Measurements from ENCODE around the gene ANKUB1.
A peak's percentile ranks its signal among the peaks of the same experiment; 100 is the strongest.

The ANKUB1 gene

DNA sequence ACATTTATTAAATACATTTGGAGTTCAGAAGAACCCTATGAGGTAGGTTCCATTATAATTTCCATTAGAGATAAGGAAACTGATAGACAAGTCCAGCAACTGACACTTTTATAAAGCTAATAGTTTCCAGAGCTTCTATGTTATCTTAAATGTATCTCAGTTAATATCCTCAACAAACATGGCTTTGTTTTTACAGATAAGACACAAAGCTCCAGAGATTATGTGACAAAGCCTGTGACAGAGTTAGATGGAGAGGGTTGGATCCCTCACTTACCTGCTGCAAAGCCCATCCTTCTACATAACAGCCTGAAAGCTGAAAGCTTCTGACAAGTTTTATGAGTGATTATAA lies 39.6 kb downstream of the ANKUB1 start:
- no peak for DNase-seq

DNA sequence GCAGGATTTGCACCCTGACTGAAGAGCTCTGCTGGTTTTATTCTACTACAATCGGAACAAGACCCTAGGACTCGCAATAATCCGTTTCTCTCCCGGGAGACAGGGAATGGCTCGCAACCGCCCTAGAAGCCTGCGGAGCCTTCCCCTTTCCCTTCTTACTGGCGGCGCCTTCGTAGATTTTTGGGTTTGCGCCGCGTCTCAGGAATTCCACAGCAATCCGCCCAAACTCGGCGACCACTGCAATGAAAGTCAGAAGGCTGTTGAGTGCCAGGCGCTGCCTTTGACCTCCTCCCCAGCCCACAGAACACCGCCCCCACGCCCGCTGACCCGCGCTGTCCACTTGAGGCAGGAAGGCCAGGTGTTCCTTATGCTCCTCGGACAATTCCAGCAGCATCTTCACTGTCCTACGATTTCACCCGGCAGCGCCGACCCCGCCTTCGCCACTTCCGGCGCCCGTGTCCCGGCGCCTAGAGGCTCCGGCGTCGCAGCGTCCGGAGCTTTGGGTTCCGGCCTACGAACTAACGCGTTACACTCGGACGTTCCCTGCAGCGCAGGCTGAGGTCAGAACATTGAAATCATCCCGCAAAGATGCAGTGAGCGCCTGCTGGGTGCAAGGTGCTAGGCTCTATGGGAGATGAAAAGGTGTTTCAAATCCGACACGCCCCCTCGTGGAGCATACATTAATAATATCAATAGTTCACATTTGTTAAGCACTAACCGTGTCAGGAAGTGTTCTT lies 40.1 kb downstream of the ANKUB1 start, which contains the start of gene COMMD2:
COMMD2 (minus strand) TSS at position 439 of the 737 bp plus-strand sequence; CDS start at position 394, 45 bp downstream.
- peak; percentile 46 for DNase-seq

DNA sequence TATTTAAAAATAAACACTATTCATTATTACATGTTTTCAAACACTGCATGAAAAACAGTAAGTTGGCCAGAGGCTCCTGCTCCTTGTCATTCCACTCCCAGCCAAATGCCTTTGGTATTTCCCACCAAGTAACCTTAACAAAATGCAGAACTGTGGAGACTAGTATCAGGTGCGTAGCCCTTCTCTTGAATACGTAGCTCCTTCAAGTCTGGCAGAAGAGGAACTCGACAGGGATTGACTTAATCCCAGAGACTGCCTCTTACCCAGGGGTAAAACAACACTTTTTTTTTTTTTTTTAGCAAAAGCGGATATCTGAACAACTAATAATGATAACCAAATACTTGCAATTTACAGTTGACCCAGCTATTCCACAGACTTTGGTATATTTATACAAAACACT lies 40.8 kb downstream of the ANKUB1 start:
- DNase-seq: no peak

DNA sequence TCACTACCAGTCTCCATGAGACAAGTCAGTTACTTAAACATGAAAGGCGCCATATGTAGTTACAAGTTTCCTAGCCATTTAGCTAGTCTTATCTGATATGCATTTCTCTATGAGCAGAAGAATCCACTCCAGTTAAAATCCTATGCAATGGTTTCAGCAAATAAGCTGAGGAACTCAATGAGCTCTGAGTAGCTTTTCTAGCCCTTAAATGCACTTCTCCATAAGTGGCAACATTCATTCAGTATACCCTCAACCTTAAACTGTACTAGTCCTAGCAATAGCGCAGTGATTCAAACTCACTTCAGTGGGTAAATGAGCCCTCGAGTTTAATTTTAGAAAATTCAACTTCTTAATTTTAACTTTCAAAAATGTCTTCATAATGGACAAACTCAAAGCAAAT lies 47.7 kb downstream of the ANKUB1 start:
- DNase-seq: no peak

DNA sequence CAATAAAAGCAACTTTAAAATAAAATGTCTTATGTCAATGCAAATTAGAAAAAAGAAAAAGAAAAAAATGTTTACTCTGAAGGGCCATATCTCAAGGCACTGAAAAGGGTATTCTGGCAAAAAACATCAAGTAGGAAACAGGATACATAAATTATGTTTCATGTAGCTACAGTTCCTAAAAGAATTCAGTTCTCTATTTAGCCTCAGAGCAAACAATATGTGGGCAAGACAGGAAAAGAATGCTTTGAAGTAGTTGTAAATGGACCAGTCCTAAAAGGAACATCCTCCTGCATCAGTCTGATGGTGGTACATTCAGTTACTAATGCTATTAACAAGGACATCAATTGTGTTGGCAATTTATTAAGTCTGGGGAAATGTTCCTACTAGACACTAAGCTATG lies 48.2 kb downstream of the ANKUB1 start:
- DNase-seq: no peak

DNA sequence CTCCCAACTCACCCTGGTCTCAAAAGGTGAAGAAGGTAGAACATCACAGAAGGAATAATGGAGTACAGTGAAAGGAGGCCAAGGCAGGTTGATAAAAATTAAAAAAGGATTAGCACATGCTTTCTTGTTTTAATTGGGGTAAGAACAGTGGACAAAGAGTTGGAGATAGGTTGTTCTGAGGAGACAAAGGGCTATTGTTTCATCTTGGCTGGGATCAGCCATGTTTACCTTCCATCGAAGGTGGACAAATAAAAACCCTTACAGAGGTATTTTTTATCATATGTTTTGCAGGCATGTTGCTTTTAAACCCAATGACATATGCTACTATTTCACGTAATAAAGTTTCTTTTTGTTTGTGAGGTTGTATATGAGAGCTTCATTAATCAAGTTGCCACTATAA lies 53.0 kb downstream of the ANKUB1 start:
- DNase-seq: no peak

DNA sequence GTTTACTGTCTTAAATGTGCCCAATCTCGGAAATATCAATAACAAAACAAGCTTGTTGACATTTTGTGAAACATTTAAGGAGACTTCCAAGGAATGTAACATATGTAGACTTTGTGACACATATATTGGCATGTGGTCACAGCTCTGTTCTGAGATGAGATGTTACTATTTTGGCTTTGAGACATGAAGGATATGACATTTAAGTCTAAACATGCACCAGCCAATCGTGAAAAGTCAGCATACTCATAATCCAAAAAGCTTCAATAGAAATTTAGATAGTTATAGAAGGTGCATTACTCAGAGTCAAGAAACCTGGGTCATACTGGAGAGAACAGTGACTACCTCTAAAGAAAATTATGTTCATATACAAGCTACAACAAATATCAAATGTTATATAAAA lies 53.5 kb downstream of the ANKUB1 start:
- no peak for DNase-seq

DNA sequence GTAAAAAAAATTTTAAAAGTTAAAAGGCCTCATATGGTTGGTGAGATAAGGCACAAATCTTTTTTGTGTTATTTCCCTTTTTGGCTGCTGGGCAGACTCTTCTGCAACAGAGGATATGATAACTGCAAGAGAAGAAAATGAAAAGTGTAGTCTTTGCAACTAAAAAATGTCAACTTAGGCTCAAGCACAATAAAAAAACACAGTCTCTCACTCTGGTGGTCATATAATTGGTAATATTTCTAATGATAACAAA lies 55.5 kb downstream of the ANKUB1 start:
- no peak for DNase-seq

DNA sequence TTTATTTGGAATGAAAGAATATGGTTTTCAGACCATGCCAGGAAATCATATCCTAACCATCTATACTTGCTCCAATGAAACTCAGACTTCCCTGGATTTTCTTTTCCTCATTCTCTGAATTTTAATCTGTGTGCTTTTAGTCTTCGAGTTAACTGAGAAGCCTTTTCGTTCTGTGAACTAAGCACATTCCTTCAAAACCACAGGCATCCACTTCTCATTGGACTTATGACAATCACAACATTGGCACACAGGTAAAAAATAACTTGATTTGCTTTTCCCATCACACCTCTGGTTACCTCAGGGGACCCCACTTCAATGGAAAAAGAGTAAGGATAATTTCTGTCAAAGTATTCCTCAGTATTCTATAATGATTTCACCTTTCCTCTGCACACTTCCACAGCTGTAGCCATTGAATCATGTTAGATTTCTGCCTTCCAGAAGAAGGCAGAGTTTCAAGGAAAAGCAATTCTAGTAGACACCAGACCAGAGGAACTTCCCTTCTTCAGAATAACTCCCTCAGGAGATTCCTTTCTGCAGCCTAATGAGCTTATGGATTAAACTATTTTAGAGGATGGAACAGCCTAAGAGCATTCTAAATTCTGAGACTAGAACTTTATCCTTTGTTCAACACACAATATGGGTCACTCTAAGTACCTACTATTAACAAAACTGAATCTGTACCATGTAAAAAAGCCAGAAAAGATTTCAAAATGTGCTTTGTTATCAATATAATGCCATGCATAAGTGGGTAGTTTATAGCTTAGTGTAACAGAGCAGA lies 56.0 kb downstream of the ANKUB1 start:
- no peak for DNase-seq

DNA sequence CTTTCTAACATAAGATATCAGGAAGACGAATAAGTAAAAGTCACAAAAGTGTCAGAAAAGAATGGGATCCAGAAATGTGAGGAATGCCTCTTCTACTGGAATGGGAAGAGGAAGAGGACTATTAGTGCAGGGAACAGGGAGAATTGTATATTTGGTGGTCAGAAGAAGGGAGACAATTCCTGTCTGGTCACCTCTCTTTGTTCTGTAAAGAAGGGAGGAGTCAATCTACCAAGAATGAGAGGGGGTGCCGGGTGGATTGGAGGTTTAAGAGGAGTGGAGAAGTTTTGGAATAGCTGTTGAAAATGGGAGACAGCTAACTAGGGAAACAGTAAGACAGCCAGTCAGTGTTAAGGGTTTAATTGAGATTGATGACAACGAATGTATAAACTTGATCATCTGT lies 60.1 kb downstream of the ANKUB1 start:
- no peak for DNase-seq

DNA sequence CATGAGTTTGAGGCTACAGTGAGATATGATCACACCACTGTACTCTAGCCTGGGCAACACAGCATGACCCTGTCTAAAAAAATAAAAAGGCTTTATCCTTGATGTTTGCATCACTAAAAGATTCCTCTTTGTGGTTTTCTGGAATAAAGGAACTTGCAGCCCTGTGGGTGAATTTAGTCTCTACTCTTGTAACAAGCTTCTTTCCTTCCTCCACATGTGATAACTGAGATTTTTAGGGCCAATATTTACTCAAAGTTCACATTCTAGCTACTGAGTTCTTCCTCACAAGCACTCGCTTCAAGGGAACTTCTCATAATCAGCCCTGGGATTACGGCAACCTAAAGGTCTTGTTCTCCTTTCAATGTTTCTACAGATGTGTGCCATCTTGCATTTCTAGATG lies 64.7 kb downstream of the ANKUB1 start:
- DNase-seq: no peak

DNA sequence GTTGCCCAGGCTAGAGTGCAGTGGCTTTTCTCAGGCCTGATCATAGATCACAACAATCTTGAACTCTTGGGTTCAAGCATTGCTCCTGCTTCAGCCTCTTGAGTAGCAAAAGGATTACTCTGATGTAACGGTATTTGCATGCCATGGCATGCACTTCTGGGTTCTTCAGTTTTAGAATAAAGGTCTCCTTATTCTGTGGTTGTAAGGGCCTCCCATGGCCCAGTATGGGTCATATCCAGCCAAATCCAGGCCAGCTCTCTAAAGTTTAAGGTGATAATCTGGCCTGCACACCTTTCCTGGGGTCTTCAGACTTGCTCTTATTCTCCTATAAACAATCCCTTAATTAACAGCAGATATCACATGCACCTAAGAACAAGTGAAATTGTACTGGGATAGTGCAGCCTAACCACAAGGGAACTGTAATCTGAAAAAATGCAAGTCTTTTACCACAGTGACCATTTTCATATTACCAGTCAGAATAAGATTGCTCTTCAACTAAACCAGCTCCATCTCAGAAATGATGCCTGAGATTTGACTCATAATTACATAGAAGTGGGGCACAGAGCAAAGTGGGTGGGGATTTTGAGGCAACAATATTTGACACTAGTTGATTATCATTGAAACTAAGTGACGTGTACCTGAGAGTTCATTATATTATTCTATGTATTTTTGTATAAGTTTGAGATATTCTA lies 65.5 kb downstream of the ANKUB1 start:
- DNase-seq: no peak

DNA sequence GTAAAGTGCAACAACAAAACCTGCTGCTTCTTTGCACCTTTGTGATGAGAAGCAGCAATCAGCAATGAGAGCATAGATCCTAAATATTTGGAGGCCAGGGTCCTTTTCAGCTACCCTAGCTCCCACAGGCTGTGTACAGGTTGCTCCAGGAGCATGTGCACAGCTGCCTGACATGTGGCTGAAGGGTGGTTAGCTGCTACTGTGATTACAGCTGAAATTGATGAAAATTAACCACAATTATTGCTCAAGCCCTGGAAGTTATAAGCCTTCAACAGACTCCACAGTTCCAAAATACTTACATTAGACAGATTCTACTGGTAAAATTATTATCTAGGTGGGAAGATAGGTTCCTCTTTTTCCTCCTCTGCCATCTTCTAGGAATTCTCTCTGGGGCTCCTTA lies 68.6 kb downstream of the ANKUB1 start:
- DNase-seq: no peak

DNA sequence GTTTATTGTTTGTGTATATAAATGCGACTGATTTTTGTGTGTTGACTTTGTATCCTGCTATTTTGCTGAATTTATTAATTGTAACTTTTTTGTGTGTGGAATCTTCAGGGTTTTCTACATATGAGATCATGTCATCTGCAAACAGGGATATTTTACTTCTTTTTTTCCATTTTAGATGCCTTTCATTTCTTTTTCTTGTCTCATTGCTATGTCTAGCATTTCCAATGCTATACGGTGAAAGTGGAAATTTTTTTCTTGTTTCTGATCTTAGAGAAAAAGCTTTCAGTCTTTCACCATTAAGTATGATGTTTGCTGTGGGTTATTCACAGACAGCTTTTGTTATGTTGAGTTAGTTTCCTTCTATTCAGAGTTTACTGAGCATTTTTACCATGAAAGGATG lies 71.4 kb downstream of the ANKUB1 start:
- no peak for DNase-seq

DNA sequence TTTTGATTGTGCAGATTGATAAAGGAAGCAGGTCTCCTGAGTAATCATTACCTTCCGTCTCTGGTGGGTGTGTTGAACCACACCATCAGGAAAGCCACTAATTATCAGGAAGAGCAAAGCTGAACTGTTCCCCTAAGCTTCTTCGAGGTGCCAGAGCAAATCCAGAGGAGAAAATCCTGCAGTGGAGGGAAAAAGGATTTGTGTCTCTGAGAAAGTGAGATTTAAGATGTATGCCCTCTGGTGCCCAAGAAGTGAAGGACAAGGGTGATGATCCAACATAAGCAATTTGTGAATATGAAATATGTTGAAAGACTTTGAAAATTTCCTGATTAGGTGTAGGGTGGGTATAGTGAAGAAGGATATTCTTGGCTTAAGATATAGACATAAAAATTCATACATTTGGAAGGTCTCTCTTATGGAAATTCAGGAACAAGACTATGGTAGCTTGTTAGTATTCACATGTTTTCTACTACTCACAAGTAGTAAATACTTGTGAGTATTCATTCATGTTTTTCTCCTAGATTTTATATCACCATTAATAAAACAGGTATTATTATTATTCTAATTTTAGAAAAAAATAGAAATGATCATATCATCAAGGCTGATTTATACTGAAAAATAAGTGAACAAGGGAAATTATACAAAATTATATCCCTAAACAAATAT lies 74.8 kb downstream of the ANKUB1 start:
- DNase-seq: no peak

DNA sequence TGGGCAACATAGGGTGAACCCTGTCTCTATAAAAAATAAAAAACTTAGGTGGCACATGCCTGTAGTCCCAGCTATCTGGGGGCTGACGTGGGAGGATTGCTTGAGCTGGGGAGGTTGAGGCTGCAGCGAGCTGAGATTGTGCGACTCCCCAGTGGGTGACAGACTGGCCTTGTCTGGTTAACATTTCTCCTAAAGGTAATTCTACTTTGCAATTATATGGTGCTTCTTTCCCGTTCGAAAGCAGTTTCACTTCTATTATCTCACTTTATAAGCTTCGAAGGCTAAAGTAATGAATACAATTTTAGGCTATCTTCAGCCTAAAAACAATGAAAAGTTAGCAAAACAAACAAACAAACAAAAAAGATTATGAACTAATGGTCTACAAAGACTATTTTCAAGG lies 75.4 kb downstream of the ANKUB1 start:
- no peak for DNase-seq

DNA sequence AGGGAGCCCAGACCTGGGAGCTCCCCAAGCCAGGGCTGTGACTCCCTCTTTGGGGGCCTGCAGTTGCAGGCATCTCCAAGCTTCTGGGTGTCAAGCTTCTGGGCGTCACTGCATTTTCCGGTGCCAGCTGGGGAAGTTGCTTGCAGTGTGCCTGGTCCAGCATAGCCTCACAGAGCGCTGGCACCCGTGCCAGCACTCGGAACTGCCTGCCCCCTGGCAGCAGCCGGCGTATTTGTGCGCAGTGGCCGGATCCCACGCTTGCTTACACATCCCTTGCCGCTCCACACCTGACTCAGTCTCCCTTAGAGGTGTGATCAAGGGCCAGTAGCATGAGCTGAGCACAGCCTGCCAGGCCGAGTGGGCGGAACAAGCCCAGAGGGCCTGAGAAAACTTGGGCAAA lies 77.1 kb downstream of the ANKUB1 start:
- no peak for DNase-seq

DNA sequence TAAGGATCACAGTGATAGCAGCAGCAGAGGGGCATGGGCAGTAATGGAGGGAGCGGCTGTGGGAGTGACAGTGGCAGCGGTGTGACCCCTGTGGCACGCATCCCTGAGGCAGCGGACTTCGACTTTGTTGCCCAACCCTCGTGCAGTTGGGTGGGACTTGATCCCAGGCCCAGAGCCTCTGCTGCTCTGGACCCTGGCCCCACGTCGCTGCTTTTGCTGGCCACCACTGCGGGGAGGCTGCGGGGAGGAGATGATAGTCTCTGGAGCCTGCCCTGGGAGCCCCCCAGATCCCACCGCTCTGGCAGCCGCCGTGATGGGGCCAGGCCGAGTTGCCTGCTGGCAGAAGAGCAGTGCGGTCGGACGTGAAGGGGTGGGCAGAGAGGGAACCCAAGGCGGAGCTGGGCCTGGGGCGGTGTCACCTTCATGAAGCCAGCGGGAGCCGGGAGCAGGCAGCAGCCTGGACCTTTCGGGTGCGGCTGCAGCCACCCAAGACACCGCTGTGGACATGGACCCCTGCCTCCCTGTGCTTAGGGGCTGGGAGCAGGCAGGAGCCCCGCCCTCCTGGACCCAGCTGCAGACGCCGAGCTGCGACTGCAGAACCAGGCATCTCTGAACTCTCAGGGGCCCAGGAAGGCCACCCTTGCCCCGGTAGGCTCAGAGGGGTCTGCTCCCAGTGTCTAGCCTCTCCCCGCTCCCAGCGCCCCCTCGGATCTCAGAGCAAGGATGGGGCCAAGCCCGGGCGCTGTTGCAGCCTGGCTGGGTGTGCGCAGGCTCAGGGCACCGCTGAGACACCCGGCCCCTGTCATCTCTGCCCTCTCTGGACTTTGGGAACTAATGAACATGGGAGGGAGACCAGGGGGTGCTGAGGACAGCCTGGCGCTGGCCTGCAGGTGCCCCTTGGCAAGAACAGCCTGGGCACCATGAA lies 78.4 kb downstream of the ANKUB1 start:
- DNase-seq: no peak

Measured in T-helper 9 cell (primary cell).